Neural cell (in vitro differentiated cells): ENCODE measurements around the gene FHIT. TPM values are rescaled to one million over a fixed set of nuclear protein-coding genes. Genes with fewer than 3 reads are reported as not detected.

Experiments
- H2AFZ ChIP-seq: fragments of 200-600, 300-800 bp; sonication (generic), shearing (Covaris generic); 2 replicates; pipeline ENCODE4 v1.6.0; 2014; ENCODE audit warnings: low read depth, mild to moderate bottlenecking, antibody characterized with exemption, low read length, moderate library complexity
- H3F3A ChIP-seq: fragments of 200-600 bp; shearing (Covaris generic); 2 replicates; pipeline ENCODE4 v1.6.1; 2016; ENCODE audit warnings: mild to moderate bottlenecking, moderate library complexity, mixed read lengths, antibody characterized with exemption, low read length; ENCODE audit not compliant: insufficient read depth, poor library complexity, severe bottlenecking
- H3K27ac ChIP-seq: fragments of 200-600, 300-800 bp; sonication (generic), shearing (Covaris generic); 2 replicates; pipeline ENCODE4 v1.5.1; 2014; ENCODE audit warnings: mild to moderate bottlenecking, low read length, moderate library complexity
- H3K27me3 ChIP-seq: fragments of 300-800, 200-600 bp; sonication (generic), shearing (Covaris generic); 2 replicates; pipeline ENCODE4 v1.6.0; 2014; ENCODE audit warnings: mild to moderate bottlenecking, low read depth, low read length, moderate library complexity; ENCODE audit not compliant: insufficient read depth
- H3K36me3 ChIP-seq: fragments of 300-800, 200-600 bp; sonication (generic), shearing (Covaris generic); 2 replicates; pipeline ENCODE4 v1.5.1; 2014; ENCODE audit warnings: mild to moderate bottlenecking, antibody characterized with exemption, low read length, moderate library complexity; ENCODE audit not compliant: insufficient read depth
- H3K4me2 ChIP-seq: fragments of 300-800, 200-600 bp; sonication (generic), shearing (Covaris generic); 2 replicates; pipeline ENCODE4 v1.6.0; 2014; ENCODE audit warnings: mild to moderate bottlenecking, low read length
- H3K4me3 ChIP-seq: fragments of 300-800, 200-600 bp; sonication (generic), shearing (Covaris generic); 2 replicates; pipeline ENCODE4 v1.5.1; 2014; ENCODE audit warnings: mild to moderate bottlenecking, low read length, moderate library complexity
- H3K79me2 ChIP-seq: fragments of 200-600 bp; shearing (Covaris generic); replicated peaks from 2 replicates; pipeline ENCODE4 v1.6.0; 2014; ENCODE audit warnings: mild to moderate bottlenecking, low read length, moderate library complexity; ENCODE audit not compliant: insufficient read depth
- H3K9ac ChIP-seq: fragments of 300-800, 200-600 bp; sonication (generic), shearing (Covaris generic); 2 replicates; pipeline ENCODE4 v1.6.1; 2016; ENCODE audit warnings: mild to moderate bottlenecking, low read length, mixed read lengths
- H3K9me2 ChIP-seq: fragments of 200-600 bp; shearing (Covaris generic); 2 replicates; pipeline ENCODE4 v1.6.1; 2016; ENCODE audit warnings: mild to moderate bottlenecking, low read length, mixed read lengths; ENCODE audit not compliant: insufficient read depth
- H3K9me3 ChIP-seq: fragments of 200-600, 300-800 bp; sonication (generic), shearing (Covaris generic); 2 replicates; pipeline ENCODE4 v1.6.1; 2016; ENCODE audit warnings: mild to moderate bottlenecking, mixed run types, low read length, moderate library complexity, mixed read lengths
- H4K20me1 ChIP-seq: fragments of 200-600 bp; shearing (Covaris generic); 2 replicates; pipeline ENCODE4 v1.6.1; 2016; ENCODE audit warnings: mild to moderate bottlenecking, mixed run types; ENCODE audit not compliant: insufficient read depth
- CTCF ChIP-seq: fragments of 450-650 bp; IDR thresholded peaks from 2 replicates; pipeline ENCODE4 v1.5.1; 2014; ENCODE audit warnings: antibody characterized with exemption, mild to moderate bottlenecking, moderate library complexity; ENCODE audit not compliant: poor library complexity, severe bottlenecking
- EP300 ChIP-seq: fragments of 450-650 bp; conservative IDR thresholded peaks from 2 replicates; pipeline ENCODE4 v1.6.1; 2014; ENCODE audit warnings: antibody characterized with exemption, mild to moderate bottlenecking, moderate library complexity; ENCODE audit not compliant: poor library complexity, severe bottlenecking
- EZH2 ChIP-seq: fragments of 200-600, 300-800 bp; shearing (Covaris generic), sonication (generic); IDR thresholded peaks from 2 replicates; pipeline ENCODE4 v1.6.1; 2014; ENCODE audit warnings: antibody characterized with exemption, low read length, borderline replicate concordance, mild to moderate bottlenecking; ENCODE audit not compliant: insufficient read depth, poor library complexity, severe bottlenecking
- MXI1 ChIP-seq: fragments of 450-650 bp; conservative IDR thresholded peaks from 2 replicates; pipeline ENCODE4 v1.6.1; 2014; ENCODE audit warnings: antibody characterized with exemption, mild to moderate bottlenecking; ENCODE audit not compliant: poor library complexity, severe bottlenecking
- POLR2AphosphoS5 ChIP-seq: IDR thresholded peaks from 2 replicates; pipeline ENCODE4 v1.6.1; 2012
- RAD21 ChIP-seq: fragments of 450-650 bp; conservative IDR thresholded peaks from 2 replicates; pipeline ENCODE4 v1.6.1; 2014; ENCODE audit warnings: antibody characterized with exemption, mild to moderate bottlenecking, moderate library complexity
- REST ChIP-seq: IDR thresholded peaks from 2 replicates; pipeline ENCODE4 v1.6.1; 2012; ENCODE audit warnings: borderline replicate concordance
- SMC3 ChIP-seq: fragments of 450-650 bp; conservative IDR thresholded peaks from 2 replicates; pipeline ENCODE4 v1.6.1; 2014; ENCODE audit warnings: antibody characterized with exemption, mild to moderate bottlenecking, moderate library complexity; ENCODE audit not compliant: poor library complexity
- TAF1 ChIP-seq: IDR thresholded peaks from 2 replicates; pipeline ENCODE4 v1.6.1; 2012; ENCODE audit warnings: low read depth
- polyA plus RNA-seq: library from polyadenylated mRNA; depleted of rRNA; stranded (reverse); fragments of >200 nt; gene quantifications from 2 replicates; pipeline ENCODE4 v1.2.3, GENCODE V29; 2014

FHIT gene
- polyA plus RNA-seq, 1 donor from 2014 or later: not detected

- Histone ChIP-seq H3K4me2 (no peak overlapping the region), H3K9me2 (no peaks in the 10 kb centered on the region), H3F3A (no peaks in the 10 kb centered on the region), H3K9me3 (no peaks in the 10 kb centered on the region), H4K20me1 (no peaks in the 10 kb centered on the region), H3K27me3 (no peaks in the 10 kb centered on the region), H3K27ac (no peak overlapping the region), H2AFZ (no peak overlapping the region), H3K79me2 (no peaks in the 10 kb centered on the region), H3K36me3 (no peaks in the 10 kb centered on the region), H3K9ac (no peak overlapping the region), H3K4me3 (no peak overlapping the region)
- no peak for TF ChIP-seq EZH2
- no peak for TF ChIP-seq MXI1
- TF ChIP-seq CTCF: no peak
- TF ChIP-seq EP300: no peak
- no peak for TF ChIP-seq RAD21
- TF ChIP-seq TAF1: no peak
- TF ChIP-seq POLR2AphosphoS5: no peak
Measured at GRCh38 chr3:59876533-59877062, 1374.7 kb downstream of the FHIT start.

GRCh38 chr3:59873576-59874230 lies 1377.5 kb downstream of the FHIT start:
- Histone ChIP-seq H3K9me3 (no peaks in the 10 kb centered on the region), H2AFZ (no peak overlapping the region), H3K9ac (no peak overlapping the region), H3K4me3 (no peak overlapping the region), H3K9me2 (no peaks in the 10 kb centered on the region), H4K20me1 (no peaks in the 10 kb centered on the region), H3K27me3 (no peaks in the 10 kb centered on the region), H3K27ac (no peak overlapping the region), H3K36me3 (no peaks in the 10 kb centered on the region), H3K79me2 (no peaks in the 10 kb centered on the region), H3F3A (no peaks in the 10 kb centered on the region), H3K4me2 (no peak overlapping the region)
- no peak for TF ChIP-seq POLR2AphosphoS5

GRCh38 chr3:59872128-59872527 lies 1379.1 kb downstream of the FHIT start:
- Histone ChIP-seq H3K27me3 (no peaks in the 10 kb centered on the region), H3K4me3 (no peak overlapping the region), H2AFZ (no peak overlapping the region), H3K4me2 (no peak overlapping the region), H4K20me1 (no peaks in the 10 kb centered on the region), H3K9me2 (no peaks in the 10 kb centered on the region), H3K27ac (no peak overlapping the region), H3K9me3 (no peaks in the 10 kb centered on the region), H3K36me3 (no peaks in the 10 kb centered on the region), H3F3A (no peaks in the 10 kb centered on the region), H3K9ac (no peak overlapping the region), H3K79me2 (no peaks in the 10 kb centered on the region)
- TF ChIP-seq CTCF (no peak), POLR2AphosphoS5 (no peak), EZH2 (no peak), MXI1 (no peak), SMC3 (no peak), REST (no peak), RAD21 (no peak), TAF1 (no peak)
